ENCODE data around the gene PARP12.

Gene PARP12

DNA sequence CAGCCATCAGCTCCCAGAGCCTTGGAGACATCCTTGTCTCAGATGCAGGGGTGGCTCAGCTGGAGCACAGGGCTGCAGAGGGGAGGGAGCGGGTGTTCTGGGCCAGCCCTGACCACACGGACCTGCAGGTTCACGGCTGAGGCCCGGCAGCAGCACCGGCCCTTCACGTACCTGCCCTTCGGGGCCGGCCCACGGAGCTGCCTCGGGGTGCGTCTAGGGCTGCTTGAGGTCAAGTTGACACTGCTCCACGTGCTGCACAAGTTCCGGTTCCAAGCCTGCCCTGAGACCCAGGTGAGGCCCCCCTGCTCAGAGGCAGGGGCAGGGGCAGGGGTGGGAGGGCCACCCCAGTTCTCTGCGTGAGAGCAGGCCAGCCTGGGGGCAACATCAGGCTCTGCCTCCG, 45.2 kb downstream of the PARP12 start:
- TF ChIP-seq, protein P1, sequence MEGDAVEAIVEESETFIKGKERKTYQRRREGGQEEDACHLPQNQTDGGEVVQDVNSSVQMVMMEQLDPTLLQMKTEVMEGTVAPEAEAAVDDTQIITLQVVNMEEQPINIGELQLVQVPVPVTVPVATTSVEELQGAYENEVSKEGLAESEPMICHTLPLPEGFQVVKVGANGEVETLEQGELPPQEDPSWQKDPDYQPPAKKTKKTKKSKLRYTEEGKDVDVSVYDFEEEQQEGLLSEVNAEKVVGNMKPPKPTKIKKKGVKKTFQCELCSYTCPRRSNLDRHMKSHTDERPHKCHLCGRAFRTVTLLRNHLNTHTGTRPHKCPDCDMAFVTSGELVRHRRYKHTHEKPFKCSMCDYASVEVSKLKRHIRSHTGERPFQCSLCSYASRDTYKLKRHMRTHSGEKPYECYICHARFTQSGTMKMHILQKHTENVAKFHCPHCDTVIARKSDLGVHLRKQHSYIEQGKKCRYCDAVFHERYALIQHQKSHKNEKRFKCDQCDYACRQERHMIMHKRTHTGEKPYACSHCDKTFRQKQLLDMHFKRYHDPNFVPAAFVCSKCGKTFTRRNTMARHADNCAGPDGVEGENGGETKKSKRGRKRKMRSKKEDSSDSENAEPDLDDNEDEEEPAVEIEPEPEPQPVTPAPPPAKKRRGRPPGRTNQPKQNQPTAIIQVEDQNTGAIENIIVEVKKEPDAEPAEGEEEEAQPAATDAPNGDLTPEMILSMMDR (IDR thresholded peaks at IDR 0.05) = no peak

DNA sequence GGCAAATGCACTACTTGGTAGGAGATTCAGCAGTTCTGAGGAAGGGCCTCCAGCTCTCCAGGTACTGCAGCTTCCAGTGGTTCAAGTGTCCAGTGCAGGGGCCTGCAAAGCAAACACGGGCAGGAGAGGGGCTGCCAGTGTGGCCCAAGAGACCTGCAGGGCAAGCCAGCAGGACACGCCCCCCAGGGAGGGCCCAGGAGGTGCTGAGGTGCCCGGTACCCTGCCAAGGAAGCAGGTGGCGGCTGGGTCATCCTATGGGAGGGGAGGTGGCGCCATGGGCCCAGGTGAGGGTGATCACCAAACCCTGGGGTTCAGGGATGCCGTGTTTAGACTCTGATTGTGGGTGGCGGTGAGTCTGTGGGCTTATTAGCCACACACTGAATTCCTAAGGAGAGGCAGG, 45.7 kb downstream of the PARP12 start:
- TF ChIP-seq, protein P1 (IDR thresholded peaks at IDR 0.05) = no peak

DNA sequence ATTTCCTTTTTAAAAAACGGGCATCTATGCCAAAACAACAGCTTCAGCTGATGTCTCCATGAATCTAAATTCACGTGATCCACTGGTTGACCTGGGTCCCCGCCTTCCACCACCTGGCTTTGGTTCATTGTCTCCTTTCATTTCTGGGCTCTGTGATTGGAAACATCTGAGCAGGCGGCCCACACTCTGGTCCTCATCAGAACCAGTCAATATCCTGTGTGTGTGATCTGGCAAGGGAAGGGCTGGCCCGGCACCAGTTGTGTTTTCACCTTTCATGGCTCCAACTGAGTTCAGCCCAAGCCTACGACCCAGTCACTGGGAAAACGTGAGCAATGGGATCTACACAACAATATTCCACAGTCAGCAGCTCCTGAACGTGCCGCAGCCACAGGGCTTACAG, 46.2 kb downstream of the PARP12 start:
- TF ChIP-seq, protein P1 (IDR thresholded peaks at IDR 0.05) = no peak

DNA sequence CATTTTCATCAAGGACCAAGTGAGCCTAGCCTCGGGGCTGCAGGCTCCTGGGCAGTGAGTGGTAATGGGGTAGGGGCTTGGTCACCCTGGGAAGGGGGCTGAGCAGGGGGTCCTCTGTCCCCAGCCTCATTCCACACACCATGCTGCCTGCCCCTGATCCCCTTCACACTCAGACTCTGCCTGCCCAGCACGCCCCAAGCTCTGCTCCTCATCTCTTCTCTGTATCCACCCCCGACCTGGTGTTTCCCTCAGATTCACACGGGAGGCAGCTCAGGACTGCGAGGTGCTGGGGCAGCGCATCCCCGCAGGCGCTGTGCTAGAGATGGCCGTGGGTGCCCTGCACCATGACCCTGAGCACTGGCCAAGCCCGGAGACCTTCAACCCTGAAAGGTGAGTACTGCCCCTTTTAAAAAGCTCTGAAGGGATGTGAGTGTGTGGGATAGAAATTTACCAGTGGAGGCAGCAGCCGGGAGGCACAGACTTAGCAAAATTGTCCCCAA, 47.2 kb downstream of the PARP12 start:
- TF ChIP-seq, protein P1 (IDR thresholded peaks at IDR 0.05) = no peak

DNA sequence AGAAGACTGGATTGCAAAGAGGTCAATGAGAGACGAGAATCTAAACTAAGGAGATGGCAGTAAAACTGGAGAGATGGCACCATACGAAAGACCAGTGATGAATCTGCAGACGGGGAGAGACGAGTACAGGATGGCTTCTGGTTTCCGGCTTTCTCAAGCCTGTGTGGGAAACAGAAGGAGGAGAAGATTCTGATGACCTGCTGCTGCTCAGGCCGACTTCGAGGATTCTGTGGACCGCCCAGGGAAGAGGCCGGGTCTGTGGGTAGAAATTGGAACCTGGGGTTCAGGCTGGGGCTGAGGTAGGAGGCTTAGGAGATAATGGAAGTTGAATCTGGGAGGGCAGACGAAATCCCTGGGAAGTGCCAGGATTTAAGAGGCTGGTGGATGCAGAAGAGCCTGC, 48.6 kb downstream of the PARP12 start:
- TF ChIP-seq, protein P1 (IDR thresholded peaks at IDR 0.05) = no peak

DNA sequence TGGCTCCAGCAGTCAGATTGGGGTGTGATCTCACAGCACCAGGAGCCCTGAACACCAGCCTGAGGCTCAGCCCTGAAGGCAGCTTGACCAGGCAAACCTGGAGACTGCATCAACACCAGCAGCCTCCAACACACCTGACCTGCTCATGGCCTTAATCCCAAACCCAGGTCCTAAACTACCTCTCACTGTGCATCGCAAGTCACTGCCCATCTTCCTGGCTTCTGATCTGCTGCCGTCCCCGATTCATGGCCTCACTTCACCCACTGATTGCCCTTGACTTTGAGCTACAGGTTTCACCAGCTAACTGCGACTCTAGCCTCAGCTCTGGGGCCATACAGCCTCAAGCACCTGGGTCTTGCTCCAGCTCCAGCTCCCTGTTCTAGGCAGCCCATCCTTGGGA, 49.1 kb downstream of the PARP12 start:
- TF ChIP-seq, protein P1 (IDR thresholded peaks at IDR 0.05) = no peak

DNA sequence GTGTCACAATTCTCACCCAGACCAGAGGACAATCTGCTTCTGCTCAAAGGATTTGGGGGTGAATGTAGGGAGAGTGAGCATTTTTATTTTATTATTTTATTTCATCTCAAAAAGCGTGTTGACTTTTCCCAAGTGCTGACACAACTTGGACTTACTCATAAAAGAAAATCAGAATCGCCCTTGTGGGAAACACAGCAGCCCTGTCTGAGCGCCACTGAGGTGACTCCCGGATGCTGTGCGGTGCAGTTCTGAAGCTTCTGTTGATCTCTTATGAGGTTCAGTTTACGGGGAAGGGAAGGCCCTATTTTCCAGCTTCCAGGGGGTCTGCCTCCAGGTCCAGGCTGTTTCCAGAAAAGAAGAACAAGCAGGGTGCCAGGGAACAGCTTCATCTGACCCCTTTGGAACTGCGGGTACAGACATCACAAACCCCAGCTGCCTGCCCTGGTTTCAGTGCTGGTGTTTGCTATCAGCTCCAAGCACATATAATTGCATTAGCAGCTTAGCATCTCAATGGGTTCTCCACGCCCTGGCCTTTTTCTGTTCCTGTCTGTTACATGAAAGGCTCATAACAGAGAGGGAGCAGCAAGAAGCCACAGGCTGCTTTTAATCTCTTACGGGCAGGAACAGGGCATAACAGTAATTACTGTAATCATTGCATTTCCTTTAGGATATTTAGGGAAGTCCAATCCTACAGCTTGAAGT, 52.4 kb downstream of the PARP12 start:
- TF ChIP-seq, protein P1 (IDR thresholded peaks at IDR 0.05) = no peak

DNA sequence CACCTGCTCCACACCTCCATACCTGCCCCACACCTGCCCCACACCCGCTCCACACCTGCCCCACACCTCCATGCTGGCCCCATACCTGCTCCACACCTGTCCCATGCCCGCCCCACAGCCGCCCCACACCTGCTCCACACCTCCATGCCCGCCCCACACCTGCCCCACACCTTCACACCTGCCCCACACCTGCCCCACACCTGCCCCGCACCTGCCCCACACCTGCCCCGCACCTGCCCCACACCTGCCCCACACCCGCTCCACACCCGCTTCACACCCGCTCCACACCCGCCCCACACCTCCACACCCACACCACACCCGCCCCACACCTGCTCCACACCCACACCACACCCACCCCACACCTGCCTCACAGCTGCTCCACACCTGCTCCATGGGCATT, 53.0 kb downstream of the PARP12 start:
- TF ChIP-seq, protein P1 (IDR thresholded peaks at IDR 0.05) = no peak

Data from LNCAP (cell line).